GM19324 (cell line): Measurements from ENCODE around the gene LRWD1.
"Not testable (repeated sequence)": the region's sequence is repeated elsewhere in the genome, so short reads cannot be mapped to it uniquely, and the experiment has no call there.

ENCODE experiments used
- ATAC-seq: cut with Tn5 transposase; IDR thresholded peaks from one replicate; pipeline ENCODE4 v1.9.1; 2021; ENCODE audit warnings: mild to moderate bottlenecking, moderate library complexity; ENCODE audit not compliant: unreplicated experiment, low FRiP score

Gene LRWD1

GRCh38 chr7:102467581-102468477 lies 3.0 kb downstream of the LRWD1 start:
- no peak for ATAC-seq

GRCh38 chr7:102468478-102469350 lies 3.9 kb downstream of the LRWD1 start:
- ATAC-seq = no peak

GRCh38 chr7:102469351-102469971 lies 4.7 kb downstream of the LRWD1 start:
- no peak for ATAC-seq

GRCh38 chr7:102469972-102470825 lies 5.4 kb downstream of the LRWD1 start:
- no peak for ATAC-seq

- no peak for ATAC-seq
These were observed 7.0 kb downstream of the LRWD1 start for GRCh38 chr7:102471791-102472125.

- no peak for ATAC-seq
These were observed 7.6 kb downstream of the LRWD1 start for GRCh38 chr7:102472126-102473041.

- no peak for ATAC-seq
These were observed 8.6 kb downstream of the LRWD1 start for GRCh38 chr7:102473271-102473991.

GRCh38 chr7:102474116-102474515 lies 9.3 kb downstream of the LRWD1 start:
- ATAC-seq = not testable (repeated sequence)

- not testable (repeated sequence) for ATAC-seq
These were observed 10.1 kb downstream of the LRWD1 start for GRCh38 chr7:102474736-102475435.

- peak; percentile 96 for ATAC-seq
These were observed 13.8 kb downstream of the LRWD1 start, which contains the start of gene POLR2J for GRCh38 chr7:102478314-102479208. Gene POLR2J (minus strand): TSS chr7:102478922. CDS start chr7:102478860, 62 bp downstream.

- ATAC-seq = peak; percentile 10
These were observed 14.4 kb downstream of the LRWD1 start for GRCh38 chr7:102479209-102479584.

GRCh38 chr7:102479982-102480637 lies 15.3 kb downstream of the LRWD1 start:
- ATAC-seq = not testable (repeated sequence)

- not testable (repeated sequence) for ATAC-seq
These were observed 17.2 kb downstream of the LRWD1 start for GRCh38 chr7:102481962-102482361.

- ATAC-seq = not testable (repeated sequence)
These were observed 19.5 kb downstream of the LRWD1 start for GRCh38 chr7:102484317-102484716.

GRCh38 chr7:102490529-102491075 lies 25.8 kb downstream of the LRWD1 start:
- ATAC-seq = not testable (repeated sequence)
